ENCODE measurements around the gene C2orf81.

DNA sequence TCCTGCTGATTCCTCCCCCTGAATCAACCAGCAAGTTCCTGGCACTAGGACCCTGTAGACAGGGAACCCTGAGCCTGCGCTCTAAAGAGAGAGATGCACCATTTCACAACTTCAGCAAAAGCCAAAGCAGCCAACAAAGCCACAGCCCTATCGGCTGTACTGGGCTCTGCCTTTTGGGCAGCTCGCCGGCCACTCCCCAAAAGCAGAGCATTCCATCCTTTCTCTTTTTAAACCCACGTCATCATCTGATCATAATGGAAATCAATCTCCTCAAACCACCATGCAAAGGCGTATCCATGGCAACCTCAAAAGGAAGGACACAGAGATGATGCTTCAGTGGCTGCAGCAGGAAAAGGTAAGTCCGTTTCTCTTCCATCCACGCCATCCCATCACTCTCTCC is 36.0 kb downstream of the C2orf81 start:
- TF ChIP-seq CTCF (conservative IDR thresholded peaks at IDR 0.05) (no peak), EZH2 (IDR thresholded peaks at IDR 0.05; ENCODE audit: low read depth) (no peak)

All from PC-9 (cell line).